C4-2B (cell line): ENCODE data around the gene TRIM51.
A peak's percentile ranks its signal among the peaks of the same experiment; 100 is the strongest.

Source experiments
- CTCF ChIP-seq: fragments of 450-650 bp; conservative IDR thresholded peaks from 2 replicates; pipeline ENCODE4 v1.5.1; 2017; ENCODE audit warnings: mild to moderate bottlenecking
- ZFX ChIP-seq: fragments of 450-650 bp; IDR thresholded peaks from 2 replicates; pipeline ENCODE4 v1.6.1; 2017

DNA sequence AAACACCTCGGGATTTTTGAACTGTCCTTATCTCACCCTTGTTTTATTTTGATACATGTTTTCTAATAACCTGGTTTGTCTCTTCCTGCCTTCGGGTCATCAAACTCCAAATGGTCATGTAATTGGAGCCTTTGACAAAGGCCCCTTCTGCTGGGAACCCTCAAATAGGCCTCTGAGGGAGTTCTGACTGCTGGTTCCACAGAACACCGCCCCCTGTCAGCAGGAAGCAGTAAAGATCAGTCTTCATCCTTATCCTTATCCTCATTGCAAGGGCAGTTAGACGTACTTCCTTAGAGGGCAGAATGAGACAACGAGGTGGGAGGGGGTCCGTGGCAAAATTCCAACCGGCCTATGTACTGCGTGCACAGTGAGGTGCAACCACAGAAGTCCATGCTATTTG is 12.1 kb downstream of the TRIM51 start:
- TF ChIP-seq CTCF (peak; percentile 23), ZFX (no peak)
